GM21423 (cell line): Measurements from ENCODE around the gene SLMAP.

Experiments used
- ATAC-seq: cut with Tn5 transposase; IDR thresholded peaks from one replicate; pipeline ENCODE4 v1.9.1; 2021; ENCODE audit warnings: mild to moderate bottlenecking, moderate library complexity; ENCODE audit not compliant: unreplicated experiment

Gene SLMAP

DNA sequence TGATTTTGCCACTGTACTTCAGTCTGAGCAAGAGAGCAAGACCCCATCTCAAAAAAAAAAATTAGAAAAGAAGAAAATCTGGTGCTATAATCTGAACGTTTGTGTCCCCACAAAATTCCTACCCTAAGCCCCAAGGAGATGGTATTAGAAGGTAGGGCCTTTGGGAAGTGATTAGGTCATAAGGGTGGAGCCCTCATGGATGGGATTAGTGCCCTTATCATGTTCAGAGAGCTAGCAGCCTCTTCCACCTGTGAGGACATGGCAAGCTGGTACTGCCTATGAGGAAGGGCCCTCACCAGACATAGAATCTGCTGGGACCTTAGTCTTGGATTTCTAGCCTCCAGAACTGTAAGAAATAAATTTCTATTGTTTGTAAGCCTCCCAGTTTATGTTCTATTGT, 201.7 kb downstream of the SLMAP start:
- no peak for ATAC-seq

- no peak for ATAC-seq
Measured at GRCh38 chr3:57958642-57959422, 202.7 kb downstream of the SLMAP start.

- ATAC-seq = no peak
Measured at GRCh38 chr3:57959423-57960173, 203.5 kb downstream of the SLMAP start.

DNA sequence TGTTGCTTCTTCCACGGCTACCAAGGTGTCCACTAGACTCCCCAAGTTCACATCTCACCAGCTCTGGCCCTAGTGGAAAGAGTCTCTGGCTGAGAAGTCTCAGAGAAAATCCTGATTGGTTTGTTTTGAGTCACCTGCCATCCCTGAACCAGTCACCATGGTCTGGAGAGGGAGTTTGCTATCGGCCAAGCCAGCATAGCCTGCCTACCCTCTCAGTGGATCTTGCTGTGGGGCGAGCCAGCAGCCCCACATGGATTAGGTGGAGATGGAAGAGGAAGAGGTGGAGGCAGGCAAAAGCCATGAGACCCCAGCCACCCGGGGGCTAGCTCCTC, 204.0 kb downstream of the SLMAP start:
- ATAC-seq = no peak

GRCh38 chr3:57961177-57961827, 205.2 kb downstream of the SLMAP start:
- ATAC-seq = no peak

- no peak for ATAC-seq
Measured at GRCh38 chr3:57961828-57962447, 205.8 kb downstream of the SLMAP start.

DNA sequence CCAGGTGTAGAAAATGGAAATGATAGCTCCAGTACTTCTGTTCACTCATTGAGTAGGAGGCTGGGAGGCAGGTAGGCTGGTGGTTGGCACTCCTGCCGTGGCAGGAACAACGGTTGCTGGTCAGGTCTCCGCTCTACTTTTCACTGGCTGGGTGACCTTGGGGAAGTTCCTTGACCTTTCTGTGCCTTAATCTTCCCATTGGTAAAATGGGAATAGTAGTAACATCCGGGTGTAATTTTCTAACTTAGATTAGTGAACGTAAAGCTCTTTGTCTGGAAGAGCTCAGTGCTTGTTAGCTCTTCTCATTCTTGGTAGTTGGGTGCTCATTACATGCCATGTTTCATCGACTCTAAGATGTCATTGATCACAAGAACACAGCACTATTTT, 206.3 kb downstream of the SLMAP start:
- no peak for ATAC-seq

DNA sequence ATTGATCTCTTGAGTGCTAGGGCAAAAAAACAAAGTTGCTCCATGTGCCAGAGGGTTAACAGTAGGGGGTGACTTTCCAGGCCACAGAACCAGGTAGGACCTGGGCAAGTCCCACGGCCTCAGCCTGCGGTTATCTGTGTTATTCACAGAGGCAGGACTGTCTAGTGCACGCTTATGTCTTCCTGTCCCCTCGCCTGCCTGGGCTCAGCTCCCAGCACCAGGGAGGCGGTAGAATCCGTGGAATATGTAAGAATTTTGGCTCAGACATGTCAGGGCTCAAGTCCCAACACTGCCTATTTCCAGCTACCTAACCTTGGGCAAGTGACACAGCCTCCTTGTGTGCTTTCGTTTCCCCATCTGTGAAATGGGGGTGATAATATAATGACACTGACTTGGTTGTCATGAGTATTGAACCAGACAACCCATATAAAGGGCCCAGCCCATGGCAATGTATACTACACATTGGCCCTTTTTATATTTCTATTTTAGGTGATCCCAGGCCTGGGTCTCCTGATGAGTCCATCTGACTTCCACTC, 207.8 kb downstream of the SLMAP start:
- no peak for ATAC-seq

- no peak for ATAC-seq
Measured at GRCh38 chr3:57966829-57967228, 210.7 kb downstream of the SLMAP start.

DNA sequence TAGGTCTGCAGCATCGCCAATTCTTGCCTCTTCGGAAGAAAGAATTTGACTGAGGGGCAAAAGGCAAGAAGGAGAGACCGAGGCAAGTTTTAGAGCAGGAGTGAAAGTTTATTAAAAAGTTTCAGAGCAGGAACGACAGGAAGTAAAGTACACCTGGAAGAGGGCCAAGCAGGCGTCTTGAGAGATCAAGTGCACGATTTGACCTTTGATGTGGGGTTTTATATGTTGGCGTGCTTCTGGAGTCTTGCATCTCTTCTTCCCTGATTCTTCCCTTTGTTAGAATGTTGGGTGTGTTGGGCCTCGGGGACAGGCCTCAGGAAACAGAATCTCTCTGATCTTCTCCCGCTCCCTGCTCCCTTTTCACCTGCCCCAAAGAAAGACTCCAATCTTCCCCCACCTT, 211.5 kb downstream of the SLMAP start:
- ATAC-seq = no peak

GRCh38 chr3:57968501-57968900, 212.4 kb downstream of the SLMAP start:
- ATAC-seq = no peak

GRCh38 chr3:57971975-57972374, 215.9 kb downstream of the SLMAP start:
- no peak for ATAC-seq

DNA sequence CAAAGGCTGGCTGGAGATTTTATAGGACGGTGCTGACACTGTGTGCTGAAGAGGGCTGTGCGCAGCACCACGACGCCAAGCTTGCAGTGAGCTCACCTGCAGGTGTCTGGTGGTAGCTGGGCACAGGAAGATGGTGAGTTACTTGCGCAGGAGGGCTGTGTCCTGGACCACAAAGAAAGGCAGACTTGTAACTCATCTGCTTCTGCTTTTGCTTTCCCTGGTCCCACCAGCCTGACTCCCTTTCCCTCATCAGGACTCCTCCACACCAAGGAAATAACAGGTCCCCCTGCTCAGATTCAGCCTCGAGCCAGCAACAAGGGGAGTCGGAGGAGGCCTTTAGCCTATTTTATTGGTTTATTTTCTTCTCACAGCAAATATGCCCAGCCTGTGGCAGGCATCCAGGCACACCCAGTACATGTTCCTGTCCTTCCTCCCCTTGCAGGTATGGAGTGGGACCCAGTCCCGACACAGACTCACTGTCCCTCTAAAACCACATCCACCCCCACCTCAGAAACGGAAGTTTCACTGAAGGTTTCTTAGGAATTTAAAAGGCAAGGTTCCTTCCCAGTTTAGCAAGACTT, 216.5 kb downstream of the SLMAP start:
- ATAC-seq = no peak

DNA sequence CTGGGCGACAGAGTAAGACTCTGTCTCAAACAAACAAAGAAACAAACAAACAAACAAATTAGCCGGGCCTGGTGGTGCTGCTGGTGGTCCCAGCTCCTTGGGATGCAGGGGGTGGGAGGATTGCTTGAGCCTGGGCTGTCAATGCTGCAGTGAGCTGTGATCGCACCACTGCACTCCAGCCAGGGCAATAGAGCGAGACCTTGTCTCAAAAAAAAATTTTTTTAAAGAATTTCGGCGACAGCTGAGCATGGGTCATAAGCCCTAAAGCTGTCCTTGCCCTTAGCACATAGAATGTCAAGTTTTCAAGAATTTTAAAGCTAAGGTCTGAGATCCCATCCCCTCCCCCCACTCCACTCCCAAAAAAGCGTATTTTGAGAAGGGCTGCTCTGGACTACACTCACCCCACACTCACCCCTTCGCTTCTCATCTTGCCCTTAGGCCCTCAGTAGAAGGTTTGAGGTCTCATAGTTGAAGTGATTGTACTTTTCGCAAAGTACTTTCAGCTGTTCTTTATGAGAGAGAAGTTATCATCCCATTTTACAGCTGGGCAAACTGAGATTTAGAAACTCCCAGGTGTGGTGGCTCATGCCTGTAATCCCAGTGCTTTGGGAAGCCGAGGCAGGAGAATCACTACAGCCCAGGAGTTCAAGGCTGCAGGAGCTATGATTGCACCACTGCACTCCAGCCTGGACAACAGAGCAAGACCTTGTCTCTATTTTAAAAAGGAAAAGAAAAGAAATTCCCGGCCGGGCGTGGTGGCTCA, 217.8 kb downstream of the SLMAP start:
- no peak for ATAC-seq

DNA sequence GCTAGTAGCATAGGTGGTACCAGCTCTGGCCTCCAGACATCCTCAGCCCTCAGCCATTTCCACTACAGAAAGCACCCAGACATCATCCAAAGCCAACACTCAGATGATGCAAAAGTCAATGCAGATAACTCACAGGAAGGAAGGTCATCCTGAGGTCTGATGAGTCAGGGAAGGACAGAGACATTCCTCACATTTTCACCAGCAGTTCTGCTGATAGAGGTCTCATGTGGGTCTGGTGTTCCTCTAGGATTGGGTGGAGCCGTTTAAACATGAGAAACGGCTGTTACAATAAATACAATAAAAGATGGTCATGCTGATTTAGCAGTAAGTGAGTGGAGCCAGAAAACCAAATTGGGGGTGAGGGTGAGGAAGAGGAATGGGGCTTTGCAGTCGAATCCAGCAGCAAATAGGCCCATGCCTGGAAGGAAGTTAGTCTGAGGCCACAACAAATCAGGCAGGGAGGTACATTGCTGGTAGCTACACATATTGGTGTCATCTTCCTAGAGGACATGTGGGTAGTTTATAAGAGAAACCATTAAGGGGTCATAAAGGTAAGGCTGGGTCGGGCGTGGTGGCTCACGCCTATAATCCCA, 218.8 kb downstream of the SLMAP start:
- no peak for ATAC-seq

DNA sequence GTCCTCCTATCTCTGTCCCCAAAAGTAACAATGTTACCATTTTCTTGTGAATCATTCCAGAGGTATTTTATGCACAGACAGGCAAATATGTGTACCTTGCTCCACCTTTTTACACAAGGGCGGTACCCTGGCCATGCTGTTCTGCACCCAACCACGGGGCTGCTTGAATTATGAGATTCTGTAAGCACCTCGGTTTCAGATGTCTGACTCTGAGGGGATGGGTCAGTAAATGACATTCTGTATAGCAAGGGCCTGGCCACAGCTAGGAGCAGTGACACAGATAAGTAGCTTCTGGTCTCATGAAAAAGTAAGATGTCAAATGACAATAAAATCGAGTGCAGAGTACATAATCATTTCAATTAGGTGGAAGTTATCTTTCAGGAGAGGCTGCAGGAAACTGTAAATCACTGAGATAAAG, 221.7 kb downstream of the SLMAP start:
- ATAC-seq = no peak

DNA sequence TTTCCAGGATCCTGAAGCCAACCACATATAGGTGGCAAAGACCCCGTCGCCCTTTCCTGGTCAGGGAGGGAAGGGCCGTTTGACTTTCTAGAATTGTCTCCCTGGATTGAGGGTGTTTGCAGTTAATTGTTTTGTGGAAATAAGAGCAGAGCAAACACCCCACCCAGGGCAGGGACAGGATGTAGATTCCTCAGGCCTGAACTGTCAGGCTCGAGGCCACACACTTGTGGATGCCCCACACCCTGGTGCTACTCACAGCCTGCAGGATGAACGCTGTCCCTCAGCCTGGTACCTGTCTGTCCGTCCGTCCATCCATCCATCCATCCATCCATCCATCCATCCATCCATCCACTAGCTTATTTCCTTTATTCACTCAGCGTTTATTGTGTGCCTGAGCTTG, 222.2 kb downstream of the SLMAP start:
- ATAC-seq = no peak
